Activated T-helper 9 cell treated with anti-CD3 and anti-CD28 coated beads, Interleukin-2, amount 50 U/mL, for 16 hours (primary cell): Measurements from ENCODE around the gene KIF14.
A peak's percentile ranks its signal among the peaks of the same experiment; 100 is the strongest.

Experiments
- DNase-seq: peaks from one replicate; pipeline ENCODE4 v3.0.0-alpha.2; 2020; ENCODE audit warnings: low read depth

Gene KIF14

GRCh38 chr1:200620273-200621131 lies at the start of gene KIF14:
KIF14 (minus strand) TSS chr1:200620751; CDS start chr1:200618723, 2,028 bp downstream.
- DNase-seq: peak; percentile 85

- DNase-seq: peak; percentile 90
These were observed 49.0 kb upstream of the KIF14 start, which contains the start of gene DDX59 for GRCh38 chr1:200669314-200670241. DDX59 (minus strand) TSS chr1:200669907; CDS start chr1:200666740, 3,167 bp downstream.

- DNase-seq: no peak
These were observed 48.2 kb upstream of the KIF14 start for GRCh38 chr1:200668514-200669313.

GRCh38 chr1:200666309-200666708 lies 45.8 kb upstream of the KIF14 start:
- no peak for DNase-seq

GRCh38 chr1:200665861-200666260 lies 45.3 kb upstream of the KIF14 start:
- DNase-seq: no peak

- DNase-seq: no peak
These were observed 40.2 kb upstream of the KIF14 start for GRCh38 chr1:200660719-200661118.

GRCh38 chr1:200659269-200659668 lies 38.7 kb upstream of the KIF14 start:
- DNase-seq: no peak

- no peak for DNase-seq
These were observed 37.7 kb upstream of the KIF14 start for GRCh38 chr1:200658037-200658818.

GRCh38 chr1:200654660-200655059 lies 34.1 kb upstream of the KIF14 start:
- DNase-seq: no peak

- no peak for DNase-seq
These were observed 32.5 kb upstream of the KIF14 start for GRCh38 chr1:200653022-200653462.

- no peak for DNase-seq
These were observed 31.8 kb upstream of the KIF14 start for GRCh38 chr1:200652378-200652777.

- DNase-seq: no peak
These were observed 26.0 kb upstream of the KIF14 start for GRCh38 chr1:200646515-200646914.

- DNase-seq: no peak
These were observed 23.5 kb upstream of the KIF14 start for GRCh38 chr1:200644021-200644420.

- DNase-seq: no peak
These were observed 21.9 kb upstream of the KIF14 start for GRCh38 chr1:200642481-200642880.

GRCh38 chr1:200640963-200641401 lies 20.4 kb upstream of the KIF14 start:
- no peak for DNase-seq

- DNase-seq: no peak
These were observed 19.9 kb upstream of the KIF14 start for GRCh38 chr1:200640373-200640962.

- DNase-seq: no peak
These were observed 17.5 kb upstream of the KIF14 start for GRCh38 chr1:200638073-200638472.

- DNase-seq: no peak
These were observed 16.1 kb upstream of the KIF14 start for GRCh38 chr1:200636681-200637080.

- no peak for DNase-seq
These were observed 13.9 kb upstream of the KIF14 start for GRCh38 chr1:200634261-200635122.

GRCh38 chr1:200631375-200631774 lies 10.8 kb upstream of the KIF14 start:
- DNase-seq: no peak
